Measurements from ENCODE around the gene RNF223.

- TF ChIP-seq, protein P1, sequence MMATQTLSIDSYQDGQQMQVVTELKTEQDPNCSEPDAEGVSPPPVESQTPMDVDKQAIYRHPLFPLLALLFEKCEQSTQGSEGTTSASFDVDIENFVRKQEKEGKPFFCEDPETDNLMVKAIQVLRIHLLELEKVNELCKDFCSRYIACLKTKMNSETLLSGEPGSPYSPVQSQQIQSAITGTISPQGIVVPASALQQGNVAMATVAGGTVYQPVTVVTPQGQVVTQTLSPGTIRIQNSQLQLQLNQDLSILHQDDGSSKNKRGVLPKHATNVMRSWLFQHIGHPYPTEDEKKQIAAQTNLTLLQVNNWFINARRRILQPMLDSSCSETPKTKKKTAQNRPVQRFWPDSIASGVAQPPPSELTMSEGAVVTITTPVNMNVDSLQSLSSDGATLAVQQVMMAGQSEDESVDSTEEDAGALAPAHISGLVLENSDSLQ (IDR thresholded peaks at IDR 0.05), result no peak
- TF ChIP-seq BHLHE40 (IDR thresholded peaks at IDR 0.05; ENCODE audit: borderline replicate concordance) (no peak), CTBP1 (IDR thresholded peaks at IDR 0.05; ENCODE audit: borderline replicate concordance) (no peak), SP1 (IDR thresholded peaks at IDR 0.05) (no peak), FOXM1 (IDR thresholded peaks at IDR 0.05; ENCODE audit: borderline replicate concordance) (no peak), LEF1 (IDR thresholded peaks at IDR 0.05; ENCODE audit: borderline replicate concordance) (no peak)
Observed at GRCh38 chr1:1098681-1099421, 24.7 kb upstream of the RNF223 start.

Measured in HEK293T (cell line).